ENCODE measurements around the gene HTRA2.

Gene HTRA2

DNA sequence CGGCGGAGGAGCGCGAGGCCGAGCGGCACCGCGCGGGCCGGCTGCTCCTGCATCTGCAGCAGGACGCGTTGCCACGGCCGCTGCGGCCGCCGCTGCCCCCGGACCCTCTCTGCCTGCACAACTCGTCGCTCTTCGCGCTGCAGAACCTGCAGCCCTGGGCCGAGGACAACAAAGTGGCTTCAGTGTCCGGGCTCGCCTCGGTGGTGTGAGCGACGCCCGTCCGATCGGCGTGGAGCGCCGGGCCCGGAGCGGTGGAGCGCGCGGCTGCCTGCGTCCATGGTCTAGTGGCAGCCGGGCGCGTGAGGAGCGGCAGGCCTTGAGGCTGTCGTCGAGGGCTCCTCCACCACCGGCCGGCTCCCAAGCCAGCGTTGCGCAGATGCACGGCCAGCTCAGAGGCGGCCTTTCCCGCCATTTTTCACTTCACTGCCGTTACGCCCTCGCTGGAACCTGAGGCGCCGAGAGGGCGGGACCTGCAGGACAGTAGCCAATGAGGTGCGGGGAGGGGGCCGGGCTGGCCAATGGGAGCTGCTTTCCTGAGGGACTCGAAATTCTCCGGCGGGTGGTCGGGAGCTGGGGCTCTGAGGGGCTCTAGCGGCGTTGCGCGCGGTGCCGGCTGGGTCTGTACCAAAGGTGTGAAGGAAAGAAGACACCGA, 13.6 kb upstream of the HTRA2 start:
- ATAC-seq: peak; percentile 87 to 88

DNA sequence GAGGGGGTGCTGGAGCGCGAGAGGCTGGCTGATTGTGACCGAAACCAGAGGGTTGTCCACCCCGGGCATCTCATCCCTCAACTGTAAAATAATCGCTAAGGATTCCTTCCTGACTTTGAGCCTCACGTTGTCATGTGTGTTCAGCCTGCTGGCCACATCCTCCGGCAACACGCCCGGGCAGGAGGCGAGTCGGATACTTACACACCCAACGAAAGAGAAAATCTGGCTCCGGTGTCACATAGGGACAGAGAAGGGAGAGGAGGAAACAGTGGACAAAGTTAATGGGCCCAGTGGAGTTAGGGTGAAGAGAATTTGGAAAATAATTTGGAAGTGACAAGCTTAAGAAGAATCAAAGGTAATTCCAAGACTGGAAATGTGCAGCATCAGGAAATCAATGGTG, 13.1 kb upstream of the HTRA2 start:
- no peak for ATAC-seq

DNA sequence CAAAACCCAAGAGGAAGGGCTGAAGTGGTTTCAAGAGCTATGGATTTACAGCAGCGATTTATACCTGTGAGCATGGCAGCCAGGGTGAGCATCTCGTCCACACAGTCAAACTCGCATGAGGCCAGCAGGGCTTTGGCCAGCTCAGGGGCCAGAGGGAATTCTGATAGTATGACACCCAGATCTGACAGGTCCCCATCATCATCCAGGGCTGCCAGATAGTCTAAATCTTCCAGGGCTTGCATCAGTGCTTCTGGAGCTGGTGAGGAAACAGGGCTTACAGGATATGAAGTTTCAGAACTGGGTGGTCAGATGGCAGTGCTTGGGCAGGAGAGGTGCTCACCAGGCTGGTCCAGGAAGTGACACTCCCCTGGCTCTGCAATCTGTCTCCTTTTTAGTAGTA, 7.2 kb upstream of the HTRA2 start:
- ATAC-seq: no peak

DNA sequence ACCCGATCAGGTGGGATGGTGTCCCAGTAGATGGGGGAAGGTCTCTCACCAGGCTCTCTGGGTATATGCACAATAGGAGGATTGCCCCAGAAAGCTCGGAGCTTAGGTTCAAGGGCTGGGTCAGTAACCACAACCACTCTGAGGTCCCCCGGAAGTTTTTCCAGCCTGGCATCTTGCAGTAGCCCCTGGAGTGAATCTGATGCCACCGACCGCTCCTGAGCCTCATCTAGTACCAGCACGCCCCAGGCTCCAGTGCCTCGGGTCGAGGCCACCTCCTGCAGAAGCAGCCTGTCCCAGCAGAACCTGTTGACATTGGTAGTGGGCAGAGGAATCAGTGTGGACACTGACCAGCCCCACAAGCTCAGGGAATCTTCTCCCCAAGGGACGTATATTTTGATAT, 5.7 kb upstream of the HTRA2 start:
- no peak for ATAC-seq

DNA sequence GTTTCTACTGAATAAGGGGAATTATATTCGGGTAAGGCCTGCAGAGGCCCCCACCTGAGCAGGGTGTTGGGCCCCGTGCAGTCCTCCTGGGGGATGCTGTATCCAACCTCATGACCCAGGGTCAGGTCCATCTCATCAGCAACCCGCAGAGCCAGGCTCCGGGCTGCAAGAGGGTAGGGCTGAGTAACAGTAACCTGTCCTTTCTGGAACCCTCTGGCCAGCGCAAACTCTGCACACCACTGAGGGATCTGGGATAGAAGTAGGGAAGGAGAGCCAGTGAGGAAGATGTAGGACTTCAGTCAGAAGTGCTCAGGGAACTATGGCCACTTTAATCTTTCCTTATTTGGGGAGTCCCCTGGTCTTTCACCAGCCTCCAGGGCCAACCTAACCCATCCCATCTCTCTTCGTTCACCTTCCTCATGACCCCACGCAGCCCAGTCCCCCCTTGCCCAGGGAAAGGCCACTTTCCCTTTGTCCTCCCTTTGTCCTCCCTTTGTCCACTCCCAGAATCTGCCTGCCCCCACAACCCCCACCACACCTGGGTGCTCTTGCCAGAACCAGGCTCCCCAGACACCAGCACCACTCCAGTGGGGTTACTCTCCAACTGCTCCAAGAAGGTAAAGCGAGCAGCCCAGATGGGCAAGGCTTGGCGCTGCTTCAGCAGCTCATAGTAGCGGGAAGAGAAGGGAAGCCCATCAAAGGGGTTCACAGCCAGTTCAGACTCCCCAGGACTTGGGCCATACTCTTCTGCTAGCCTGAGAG, 4.6 kb upstream of the HTRA2 start:
- no peak for ATAC-seq

DNA sequence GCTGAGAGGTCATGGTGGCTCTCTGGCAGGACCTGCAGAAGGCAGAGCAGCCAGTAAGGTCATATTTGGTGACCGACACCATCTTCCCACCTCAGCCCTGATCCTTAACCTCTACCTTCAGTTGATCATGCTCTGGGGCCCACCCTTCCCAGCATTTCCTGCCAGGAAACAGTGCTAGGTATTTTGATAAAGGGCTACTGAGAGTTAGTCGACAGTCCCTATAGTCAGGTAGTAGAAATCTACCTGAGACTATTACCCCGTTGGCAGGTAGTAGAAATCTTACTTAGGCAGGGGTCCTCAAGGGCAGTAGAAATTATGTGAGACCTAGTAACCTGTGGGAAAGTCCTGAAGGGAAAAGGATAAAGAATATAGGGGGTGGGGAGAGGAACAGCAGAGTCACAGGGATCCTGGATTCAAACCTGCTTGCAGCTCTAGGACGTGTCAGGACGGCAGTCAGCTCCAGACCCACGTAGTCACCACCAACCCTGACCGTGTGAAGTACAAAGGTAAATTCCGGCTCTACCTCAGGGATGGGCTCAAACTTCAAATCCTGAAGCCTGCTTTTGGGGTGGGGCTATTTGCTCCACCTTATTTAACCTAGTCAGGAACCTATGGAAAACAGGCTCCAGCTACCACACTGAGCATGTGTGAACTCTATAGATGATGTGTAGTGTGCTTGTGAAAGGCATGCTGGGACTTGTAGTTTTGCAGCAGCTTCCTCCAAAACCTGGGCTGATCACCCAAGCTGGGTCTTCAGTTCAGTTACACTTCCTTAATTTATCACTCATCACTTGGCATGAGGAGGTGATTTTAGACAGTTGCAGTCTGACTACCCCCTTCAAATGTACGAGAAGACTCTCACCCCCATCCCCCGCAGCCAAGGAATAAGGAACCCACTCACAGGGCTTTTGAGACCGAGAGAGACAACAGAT, 3.8 kb upstream of the HTRA2 start, which contains the start of gene DQX1:
Gene DQX1, minus strand, starts transcription at position 515 of the 932 bp plus-strand sequence. Its CDS starts 502 bp downstream, at position 13.
- ATAC-seq: no peak

DNA sequence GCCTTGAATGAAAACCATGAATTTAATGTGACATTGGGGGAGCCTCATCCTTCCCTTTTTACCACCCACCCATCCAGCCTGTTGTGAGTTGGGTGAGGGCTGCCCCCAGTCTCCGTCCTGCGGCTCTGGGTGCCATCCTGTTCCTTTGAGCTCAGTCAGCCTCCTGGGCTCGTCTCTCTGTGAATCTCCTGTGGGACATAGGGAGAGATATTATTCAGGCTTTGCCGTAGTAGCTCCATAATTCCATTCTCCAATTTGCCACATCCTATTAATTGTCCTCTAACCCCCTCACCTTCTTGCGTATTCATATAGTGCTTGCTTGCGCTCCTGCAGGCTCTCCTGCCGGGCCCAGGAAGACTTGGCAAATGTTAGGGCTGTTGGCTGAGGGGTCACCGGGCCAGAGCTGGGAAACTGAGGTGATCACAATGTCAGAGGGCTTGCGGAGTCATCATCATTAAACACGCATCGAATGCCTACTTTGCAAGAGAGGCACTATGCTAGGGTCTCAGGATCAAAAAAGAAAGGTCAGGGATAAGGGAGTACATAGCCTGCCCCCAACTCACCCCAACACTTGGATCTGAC, 3.0 kb upstream of the HTRA2 start:
- no peak for ATAC-seq

DNA sequence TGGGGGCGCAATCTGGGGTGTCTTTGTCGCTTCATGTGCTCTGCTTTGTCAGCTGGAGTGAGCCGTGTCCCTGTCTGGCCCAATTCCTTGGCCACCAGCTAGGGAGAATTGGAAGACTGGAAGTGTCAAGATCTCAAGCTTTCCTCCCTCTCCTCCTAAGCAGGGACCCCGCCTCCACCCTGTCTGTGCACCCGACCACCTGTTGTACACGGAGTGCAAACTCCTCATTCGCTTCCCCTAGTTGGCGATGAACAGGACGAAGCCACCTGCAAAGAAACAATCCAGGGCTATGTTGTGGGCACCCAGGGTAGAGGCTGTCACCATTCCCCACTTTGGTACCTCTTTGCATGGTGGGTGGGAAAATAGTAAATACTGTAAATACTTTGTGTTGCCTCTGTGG, 2.0 kb upstream of the HTRA2 start:
- ATAC-seq: no peak

DNA sequence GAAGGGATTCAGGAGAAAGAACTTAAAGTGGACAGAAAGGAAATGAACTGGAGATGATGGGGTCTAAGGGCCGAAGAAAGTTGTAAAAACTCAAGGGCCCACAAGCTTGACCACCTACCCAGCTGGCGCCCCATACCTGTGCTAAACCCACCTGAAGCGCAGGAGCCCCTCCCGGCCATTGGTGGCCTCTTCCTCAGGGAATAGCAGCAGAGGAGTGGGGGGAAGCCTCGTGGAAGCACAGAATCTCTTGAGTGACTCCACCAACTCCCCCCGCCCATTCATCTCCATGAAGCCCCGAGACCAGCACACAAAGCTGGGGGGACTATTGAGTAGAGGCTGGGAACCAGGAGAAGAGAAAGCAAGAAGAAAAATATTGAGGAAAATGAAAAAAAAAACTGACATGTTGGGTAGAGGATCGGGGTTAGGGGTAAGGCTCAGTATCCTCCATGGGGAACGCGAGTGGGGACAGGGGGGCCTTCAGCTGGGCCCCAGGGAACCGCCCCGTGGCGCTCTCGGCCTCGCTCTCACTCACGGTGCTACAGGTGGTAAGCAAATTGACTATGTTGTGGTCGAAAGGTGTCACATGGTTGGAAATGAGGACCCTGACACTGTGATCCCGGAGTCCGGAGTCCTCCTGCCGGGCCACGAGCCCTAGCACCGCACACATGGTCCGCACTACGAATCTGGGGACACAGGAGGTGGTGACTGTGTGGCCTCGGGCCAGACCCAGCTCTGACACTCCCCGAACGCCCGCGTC, 955 bp upstream of the HTRA2 start:
- ATAC-seq: peak; percentile 0 to 1

DNA sequence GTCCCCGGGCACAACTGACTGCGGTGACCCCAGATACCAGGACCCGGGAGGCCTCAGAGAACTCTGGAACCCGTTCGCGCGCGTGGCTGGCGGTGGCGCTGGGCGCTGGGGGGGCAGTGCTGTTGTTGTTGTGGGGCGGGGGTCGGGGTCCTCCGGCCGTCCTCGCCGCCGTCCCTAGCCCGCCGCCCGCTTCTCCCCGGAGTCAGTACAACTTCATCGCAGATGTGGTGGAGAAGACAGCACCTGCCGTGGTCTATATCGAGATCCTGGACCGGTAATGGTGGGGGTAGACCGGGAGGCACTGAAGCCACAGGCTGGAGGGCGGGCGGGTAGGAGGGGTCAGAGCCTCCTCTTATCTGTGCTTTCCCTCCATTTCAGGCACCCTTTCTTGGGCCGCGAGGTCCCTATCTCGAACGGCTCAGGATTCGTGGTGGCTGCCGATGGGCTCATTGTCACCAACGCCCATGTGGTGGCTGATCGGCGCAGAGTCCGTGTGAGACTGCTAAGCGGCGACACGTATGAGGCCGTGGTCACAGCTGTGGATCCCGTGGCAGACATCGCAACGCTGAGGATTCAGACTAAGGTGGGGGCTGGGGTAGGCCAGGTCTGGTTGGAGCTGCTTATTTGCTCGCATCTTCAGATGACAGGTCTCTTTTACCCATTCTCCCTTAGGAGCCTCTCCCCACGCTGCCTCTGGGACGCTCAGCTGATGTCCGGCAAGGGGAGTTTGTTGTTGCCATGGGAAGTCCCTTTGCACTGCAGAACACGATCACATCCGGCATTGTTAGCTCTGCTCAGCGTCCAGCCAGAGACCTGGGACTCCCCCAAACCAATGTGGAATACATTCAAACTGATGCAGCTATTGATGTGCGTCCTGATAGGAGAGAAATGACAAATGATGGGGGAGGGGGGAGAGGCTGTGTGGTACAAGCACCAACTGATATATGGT, 780 bp downstream of the HTRA2 start:
- ATAC-seq: peak; percentile 5 to 12

DNA sequence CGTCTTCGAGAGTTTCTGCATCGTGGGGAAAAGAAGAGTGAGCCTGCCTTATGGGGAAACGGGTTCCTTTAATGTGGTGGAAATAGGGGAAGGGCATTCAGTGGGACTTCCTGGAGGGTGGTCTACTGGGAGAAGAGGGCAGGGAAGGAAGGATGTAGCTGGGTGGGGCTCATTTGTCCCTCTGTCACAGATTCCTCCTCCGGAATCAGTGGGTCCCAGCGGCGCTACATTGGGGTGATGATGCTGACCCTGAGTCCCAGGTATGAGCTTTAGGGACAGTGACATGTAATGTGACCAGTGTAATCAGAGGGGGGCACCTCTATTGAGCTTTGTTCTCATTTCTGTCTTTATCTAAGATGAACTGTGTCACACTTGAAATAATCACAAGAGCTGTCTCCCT, 1.9 kb downstream of the HTRA2 start:
- no peak for ATAC-seq

DNA sequence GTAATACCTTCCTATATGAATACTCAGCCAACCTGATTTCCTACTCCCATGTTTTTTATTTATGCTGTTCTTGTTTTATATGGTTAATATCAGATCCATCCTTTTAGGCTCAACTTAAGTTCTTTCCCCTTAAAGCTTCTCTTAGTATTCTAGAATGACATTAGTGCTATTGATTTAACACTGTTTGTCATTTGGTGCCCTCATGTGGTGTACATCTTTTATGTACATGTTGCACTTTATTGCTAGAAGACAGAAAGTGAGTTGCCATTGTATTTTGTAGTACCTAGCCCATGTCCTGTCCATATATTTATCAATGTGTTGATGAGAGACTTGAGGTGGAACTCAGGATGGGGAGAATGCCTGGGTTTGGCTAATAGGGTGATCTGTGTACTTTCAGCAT, 2.5 kb downstream of the HTRA2 start:
- ATAC-seq: no peak

DNA sequence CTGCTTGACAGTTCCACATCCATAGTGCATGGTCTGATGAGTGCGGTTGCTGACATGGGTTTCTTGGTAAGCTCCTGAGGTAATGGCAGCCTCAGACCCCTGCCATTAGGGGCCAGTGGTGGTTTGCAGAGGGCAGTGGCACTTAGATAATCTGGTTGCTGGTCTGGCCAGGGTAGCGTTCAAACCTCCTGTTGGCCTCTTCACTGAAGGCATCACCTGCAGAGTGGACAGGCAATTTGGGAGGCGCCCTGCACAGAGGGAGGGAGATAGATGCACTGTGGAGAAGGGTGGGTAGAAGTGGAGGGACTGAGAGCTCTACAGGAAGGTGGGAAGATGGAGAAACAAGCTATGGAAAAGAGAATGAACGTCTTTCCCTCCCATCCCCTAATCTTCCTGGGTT, 3.7 kb downstream of the HTRA2 start:
- no peak for ATAC-seq

DNA sequence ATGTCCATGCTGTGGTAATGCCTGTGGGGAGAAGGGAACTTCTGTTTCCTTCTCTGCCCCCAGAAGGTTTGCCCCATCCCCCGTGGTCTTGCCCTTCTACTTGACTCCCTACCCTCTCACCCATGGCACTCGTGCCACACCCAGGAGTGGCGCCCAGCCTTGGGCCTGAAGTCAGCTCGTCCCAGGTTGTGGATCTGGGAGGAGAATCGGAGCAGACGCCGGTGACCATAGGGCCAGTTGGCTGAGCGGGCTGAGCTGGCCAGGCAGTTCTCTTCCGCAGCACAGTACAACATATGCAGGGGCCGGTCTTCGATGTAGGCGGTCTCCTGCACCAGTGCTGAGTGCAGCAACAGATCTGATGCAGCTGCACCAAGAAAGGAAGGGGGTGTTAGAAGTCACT, 4.7 kb downstream of the HTRA2 start:
- no peak for ATAC-seq

DNA sequence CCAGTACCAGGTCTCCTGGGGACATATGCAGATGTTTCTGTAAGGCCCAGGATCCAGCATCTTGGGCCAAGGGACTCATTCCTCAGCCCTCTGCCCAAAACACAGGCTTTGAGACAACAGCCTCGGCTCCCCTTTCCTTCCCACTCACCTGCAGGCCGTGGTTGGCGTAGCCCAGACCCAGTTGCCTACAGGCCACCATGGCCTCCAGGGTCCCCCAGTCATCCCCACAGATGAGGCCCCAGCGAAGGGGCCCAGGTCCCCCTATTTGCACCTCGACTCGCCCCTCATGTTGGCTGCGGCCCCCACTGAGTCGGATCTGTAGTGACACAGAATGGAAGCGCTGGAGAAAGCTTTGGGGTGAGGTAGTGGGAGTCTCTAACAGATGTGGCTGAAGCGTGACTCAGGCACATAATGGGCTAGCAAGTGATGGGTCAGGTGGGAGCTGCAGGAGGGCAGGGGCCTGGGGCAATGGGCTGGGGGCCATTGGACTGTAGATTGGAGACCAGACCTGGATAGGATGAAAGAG, 5.8 kb downstream of the HTRA2 start:
- no peak for ATAC-seq

DNA sequence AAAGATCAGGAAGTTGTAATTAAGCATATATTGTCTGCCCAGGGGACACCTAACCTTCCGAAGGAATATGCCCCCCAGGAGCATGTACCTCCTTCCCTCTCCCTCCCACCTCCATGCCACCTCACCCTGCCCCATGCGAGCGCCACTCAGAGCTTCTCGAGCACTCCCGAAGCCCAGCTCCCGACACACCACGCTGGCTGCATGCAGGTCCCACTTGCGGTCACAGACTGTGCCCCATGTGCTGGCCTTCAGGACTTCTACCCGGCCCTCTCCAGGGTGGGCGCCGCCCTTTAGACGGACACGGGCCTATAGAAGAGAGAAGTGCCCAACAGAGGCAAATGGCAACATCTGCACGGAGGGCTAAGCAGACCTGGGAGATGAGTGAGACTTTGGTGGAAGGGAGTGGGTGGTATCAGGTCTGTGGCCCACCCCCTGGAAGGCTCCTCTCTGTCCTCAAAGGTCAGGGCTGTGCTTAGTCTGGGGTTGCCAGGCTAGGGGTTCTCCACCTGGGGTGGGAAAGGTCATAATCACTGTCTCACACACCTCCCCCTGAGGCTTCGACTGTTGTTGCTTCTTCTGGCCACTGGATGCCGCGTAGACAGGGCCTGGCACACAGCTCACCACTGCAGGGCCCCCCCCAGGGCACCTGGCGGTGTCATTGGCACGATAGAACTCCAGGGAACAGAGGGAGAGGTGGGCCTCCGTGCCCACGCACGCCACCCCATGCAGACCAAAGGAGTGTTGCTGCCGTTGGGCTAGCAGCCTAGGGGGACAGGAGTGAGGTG, 6.6 kb downstream of the HTRA2 start:
- no peak for ATAC-seq

DNA sequence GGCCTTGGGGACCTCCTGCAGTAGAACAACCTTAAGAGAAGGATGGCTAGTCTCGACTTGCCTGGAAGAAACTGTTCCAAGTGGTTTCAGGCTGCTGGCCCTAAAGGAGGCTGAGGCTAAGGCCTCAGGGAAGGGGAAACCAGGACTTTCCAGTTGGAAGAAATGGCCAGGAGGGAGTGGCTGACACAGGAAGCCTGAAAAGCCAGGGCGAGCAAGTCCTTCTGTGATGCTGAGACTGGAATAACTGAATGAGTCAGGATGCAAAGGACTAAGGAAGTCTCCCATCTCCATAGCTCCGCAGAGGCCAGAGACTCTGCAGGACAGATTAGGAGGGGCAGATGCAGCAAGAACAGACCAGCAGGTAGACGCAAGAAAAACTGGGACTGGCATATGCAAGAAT, 7.4 kb downstream of the HTRA2 start:
- ATAC-seq: no peak

DNA sequence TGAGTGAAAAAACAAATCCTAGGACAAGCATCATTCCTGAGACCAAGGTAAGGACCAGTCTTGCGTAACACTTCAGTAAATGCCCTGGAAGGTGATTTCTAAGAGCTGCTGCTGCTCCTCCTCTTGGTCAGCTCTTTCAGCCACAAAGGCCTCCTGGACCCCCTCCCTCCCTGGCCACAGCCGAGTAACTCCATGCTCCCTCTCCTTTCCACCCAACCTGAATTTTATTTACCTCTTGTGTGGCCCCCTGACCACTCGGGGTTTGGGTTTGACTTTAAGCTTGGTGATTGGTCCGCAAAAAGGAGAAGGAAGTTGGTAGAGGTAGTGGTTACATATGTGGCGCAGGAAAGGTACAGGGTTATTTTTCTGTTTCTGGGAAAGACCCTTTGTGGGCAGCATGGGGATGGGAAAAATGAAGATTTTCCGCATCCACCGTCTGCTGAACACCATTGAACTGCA, 9.2 kb downstream of the HTRA2 start:
- no peak for ATAC-seq

DNA sequence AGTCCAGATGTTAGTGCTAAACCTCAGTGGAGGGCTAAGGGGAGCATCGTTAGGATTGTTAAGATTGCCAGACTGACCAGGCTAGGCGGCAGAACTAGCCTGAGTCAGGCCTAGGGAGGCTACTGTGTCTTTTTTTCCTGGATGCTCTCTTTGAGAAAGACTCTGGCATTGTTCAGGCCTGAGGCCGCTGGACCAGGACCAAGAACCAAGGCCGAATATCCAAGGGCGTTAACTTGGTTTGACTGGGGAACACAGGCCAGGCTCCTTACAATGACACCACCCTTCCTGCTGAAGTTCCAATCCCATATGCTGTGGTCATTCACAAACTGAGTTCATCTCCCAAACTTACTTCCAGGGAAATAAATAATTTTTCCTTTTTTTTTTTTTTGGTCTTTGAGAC, 10.6 kb downstream of the HTRA2 start:
- ATAC-seq: no peak

DNA sequence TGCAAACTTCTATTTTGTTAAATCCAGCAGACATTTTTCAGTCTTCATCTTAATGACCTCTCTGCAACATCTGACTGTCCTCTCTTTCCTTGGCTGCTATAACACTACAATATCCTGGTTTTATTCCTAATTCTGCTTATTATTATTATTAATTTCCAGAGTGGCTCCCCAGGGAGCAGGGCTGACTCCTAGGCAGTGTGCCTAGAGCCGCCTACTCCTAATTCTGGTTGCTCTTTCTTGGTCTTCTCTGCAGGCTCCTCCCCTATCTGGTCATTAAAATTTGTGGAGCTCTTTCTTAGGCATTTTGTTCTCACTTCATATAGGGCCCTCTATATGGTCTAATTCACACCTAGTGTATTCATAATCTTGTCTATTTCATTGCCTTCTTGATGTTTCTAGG, 13.2 kb downstream of the HTRA2 start:
- no peak for ATAC-seq

All from activated CD4-positive, CD25-positive, alpha-beta regulatory T cell treated with anti-CD3 and anti-CD28 coated beads, Interleukin-2, amount 50 U/mL, for 24 hours (primary cell).